ENCODE results near the gene ITPR1. TPM values are rescaled to one million over a fixed set of nuclear protein-coding genes. Genes with fewer than 3 reads are reported as not detected.
"Not testable (repeated sequence)": the region's sequence is repeated elsewhere in the genome, so short reads cannot be mapped to it uniquely, and the experiment has no call there.

The ITPR1 gene
- total RNA-seq, 1 donor from 2014 or later, result 143 TPM

- ATAC-seq (ENCODE audit: low read depth) (no peak), DNase-seq (no peak)
- H3K9me3 Mint-ChIP-seq, result no peaks in the 10 kb centered on the region
- intact Hi-C loops (cut with micrococcal nuclease), result no loop called here
- no peak overlapping the region for H3K4me3 Mint-ChIP-seq
- peaks cover 27% of the 10 kb centered on the region for H3K36me3 Mint-ChIP-seq (ENCODE audit: low read depth)
- ChIA-PET CTCF (interaction anchor here (1.1 kb wide), 1 partner anchor 237 kb away, joined by 4 read pairs; no protein-coding TSS in a partner anchor), POLR2A (interaction anchor here (1.0 to 1.2 kb wide), 2 partner anchors 11 to 121 kb away, joined by 3 to 5 read pairs; partner anchors contain the start of gene SUMF1)
- H3K27me3 Mint-ChIP-seq, result no peaks in the 10 kb centered on the region
- peaks cover 83% of the 10 kb centered on the region for H3K4me1 Mint-ChIP-seq
- no peak for TF ChIP-seq CTCF (IDR thresholded peaks at IDR 0.05)
- peak overlapping the region; percentile 3 for H3K27ac Mint-ChIP-seq
Measured at GRCh38 chr3:4587838-4588105, 94.6 kb downstream of the ITPR1 start.

GRCh38 chr3:4588466-4588865 is 95.3 kb downstream of the ITPR1 start:
- H3K9me3 Mint-ChIP-seq, result no peaks in the 10 kb centered on the region
- ChIA-PET CTCF (no interaction called here), POLR2A (interaction anchor here (0.5 to 1.2 kb wide), 2 partner anchors 10 to 95 kb away, joined by 3 to 4 read pairs; partner anchors contain the start of gene ITPR1)
- peaks cover 27% of the 10 kb centered on the region for H3K36me3 Mint-ChIP-seq (ENCODE audit: low read depth)
- TF ChIP-seq CTCF (IDR thresholded peaks at IDR 0.05), result no peak
- intact Hi-C loops (cut with micrococcal nuclease), result no loop called here
- DNase-seq (no peak), ATAC-seq (ENCODE audit: low read depth) (no peak)
- H3K27me3 Mint-ChIP-seq, result no peaks in the 10 kb centered on the region
- H3K4me3 Mint-ChIP-seq, result no peak overlapping the region
- peaks cover 82% of the 10 kb centered on the region for H3K4me1 Mint-ChIP-seq
- H3K27ac Mint-ChIP-seq, result peak overlapping the region; percentile 36

GRCh38 chr3:4589475-4590097 is 96.4 kb downstream of the ITPR1 start:
- TF ChIP-seq CTCF (IDR thresholded peaks at IDR 0.05), result no peak
- DNase-seq, result no peak
- Mint-ChIP-seq H3K36me3 (ENCODE audit: low read depth) (peaks cover 30% of the 10 kb centered on the region), H3K9me3 (no peaks in the 10 kb centered on the region), H3K27me3 (no peaks in the 10 kb centered on the region), H3K4me1 (peaks cover 80% of the 10 kb centered on the region), H3K27ac (peak overlapping the region; percentile 71), H3K4me3 (no peak overlapping the region)
- ChIA-PET CTCF (no interaction called here), POLR2A (interaction anchor here (0.7 kb wide), 1 partner anchor 9 kb away, joined by 4 read pairs; no protein-coding TSS in a partner anchor)
- intact Hi-C loops (cut with micrococcal nuclease), result no loop called here
- no peak for ATAC-seq (ENCODE audit: low read depth)

GRCh38 chr3:4590849-4591248 is 97.7 kb downstream of the ITPR1 start:
- H3K9me3 Mint-ChIP-seq; CTCF ChIA-PET; H3K27me3 Mint-ChIP-seq; intact Hi-C loops (cut with micrococcal nuclease); DNase-seq; ATAC-seq (ENCODE audit: low read depth); H3K4me3 Mint-ChIP-seq: not testable (repeated sequence)
- Mint-ChIP-seq H3K4me1 (peaks cover 86% of the 10 kb centered on the region), H3K27ac (peak overlapping the region; percentile 31), H3K36me3 (ENCODE audit: low read depth) (peaks cover 33% of the 10 kb centered on the region)
- POLR2A ChIA-PET, result interaction anchor here (0.8 kb wide), 1 partner anchor 98 kb away, joined by 12 read pairs; the partner anchor contains the start of gene ITPR1

GRCh38 chr3:4591669-4592068 is 98.5 kb downstream of the ITPR1 start:
- DNase-seq (no peak), ATAC-seq (ENCODE audit: low read depth) (no peak)
- POLR2A ChIA-PET, result interaction anchor here (1.2 kb wide), 1 partner anchor 13 kb away, joined by 3 read pairs; no protein-coding TSS in a partner anchor
- CTCF ChIA-PET, result no interaction called here
- H3K36me3 Mint-ChIP-seq (ENCODE audit: low read depth), result peaks cover 33% of the 10 kb centered on the region
- no peaks in the 10 kb centered on the region for H3K27me3 Mint-ChIP-seq
- intact Hi-C loops (cut with micrococcal nuclease), result no loop called here
- H3K27ac Mint-ChIP-seq, result no peak overlapping the region
- TF ChIP-seq CTCF (IDR thresholded peaks at IDR 0.05), result no peak
- peaks cover 82% of the 10 kb centered on the region for H3K4me1 Mint-ChIP-seq
- H3K9me3 Mint-ChIP-seq, result no peaks in the 10 kb centered on the region
- H3K4me3 Mint-ChIP-seq, result no peak overlapping the region

All from activated B cell treated with CpG ODN at 0.5 μM for 24 hours (primary cell).